Sigmoid colon (tissue), 3 donors: ENCODE measurements around the gene MLPH.

Experiments used
- POLR2A ChIP-seq, 2 donors: fragments of 450-650 bp; IDR thresholded peaks; one replicate each; pipeline ENCODE4 v1.6.1; 2016; ENCODE audit warnings: antibody characterized with exemption in 2 of 2, mild to moderate bottlenecking in 2 of 2, moderate library complexity in 2 of 2
- TF ChIP-seq, protein P1 (sequence below), 4 experiments: fragments of 450-650 bp in 3 of 4; fragments of 200-600 bp in 1 of 4; IDR thresholded peaks; one replicate each; pipeline ENCODE4 v1.5.1; 2016 to 2019; ENCODE audit warnings: antibody characterized with exemption in 4 of 4, mild to moderate bottlenecking in 3 of 4, moderate library complexity in 2 of 4

DNA sequence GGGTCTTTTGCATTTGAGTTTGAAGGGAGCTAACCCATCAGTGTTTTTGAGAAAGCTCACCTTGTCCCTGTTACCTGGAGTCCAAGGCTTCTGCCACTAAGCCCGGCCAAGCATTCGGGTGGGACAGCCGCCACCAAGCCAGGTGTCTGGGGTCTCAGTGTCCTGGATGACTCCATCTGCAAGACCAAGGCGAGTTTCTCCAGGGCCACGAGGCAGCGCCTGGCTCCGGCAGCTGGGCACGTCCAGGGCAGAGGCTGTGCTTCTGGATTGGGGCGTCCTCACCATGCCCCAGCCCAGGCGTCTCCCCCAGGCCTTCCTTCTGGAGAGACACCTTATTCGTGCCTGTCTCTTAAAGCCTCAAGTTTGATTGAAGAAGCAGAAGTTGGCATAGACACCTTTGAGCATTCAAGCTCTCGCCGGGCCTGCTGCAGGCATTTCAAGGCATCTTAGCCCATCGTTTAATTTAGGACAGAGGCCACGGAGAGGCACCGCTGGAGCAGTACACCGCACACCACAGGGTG lies 24.9 kb downstream of the MLPH start:
- no peak for TF ChIP-seq POLR2A (IDR thresholded peaks at IDR 0.05)
- TF ChIP-seq, protein P1, sequence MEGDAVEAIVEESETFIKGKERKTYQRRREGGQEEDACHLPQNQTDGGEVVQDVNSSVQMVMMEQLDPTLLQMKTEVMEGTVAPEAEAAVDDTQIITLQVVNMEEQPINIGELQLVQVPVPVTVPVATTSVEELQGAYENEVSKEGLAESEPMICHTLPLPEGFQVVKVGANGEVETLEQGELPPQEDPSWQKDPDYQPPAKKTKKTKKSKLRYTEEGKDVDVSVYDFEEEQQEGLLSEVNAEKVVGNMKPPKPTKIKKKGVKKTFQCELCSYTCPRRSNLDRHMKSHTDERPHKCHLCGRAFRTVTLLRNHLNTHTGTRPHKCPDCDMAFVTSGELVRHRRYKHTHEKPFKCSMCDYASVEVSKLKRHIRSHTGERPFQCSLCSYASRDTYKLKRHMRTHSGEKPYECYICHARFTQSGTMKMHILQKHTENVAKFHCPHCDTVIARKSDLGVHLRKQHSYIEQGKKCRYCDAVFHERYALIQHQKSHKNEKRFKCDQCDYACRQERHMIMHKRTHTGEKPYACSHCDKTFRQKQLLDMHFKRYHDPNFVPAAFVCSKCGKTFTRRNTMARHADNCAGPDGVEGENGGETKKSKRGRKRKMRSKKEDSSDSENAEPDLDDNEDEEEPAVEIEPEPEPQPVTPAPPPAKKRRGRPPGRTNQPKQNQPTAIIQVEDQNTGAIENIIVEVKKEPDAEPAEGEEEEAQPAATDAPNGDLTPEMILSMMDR (IDR thresholded peaks at IDR 0.05): no peak
